WTC11 (cell line): ENCODE measurements around the gene KIF6. TPM values are rescaled to one million over a fixed set of nuclear protein-coding genes. Genes with fewer than 3 reads are reported as not detected.

ENCODE experiments used
- ATAC-seq: fragments of 200-7000 bp; cut with Tn5 transposase; 2 replicates; pipeline ENCODE4 v1.10.0; 2021; ENCODE audit warnings: mild to moderate bottlenecking, moderate library complexity
- CTCF ChIA-PET: fragments of 300-600 bp; sonication (Branson Sonifier 250); formaldehyde crosslinking; loops from one replicate; lab custom pipeline; 2021; ENCODE audit warnings: antibody characterized with exemption; lab: Charles Lee
- POLR2A ChIA-PET: fragments of 350-600 bp; sonication (Branson Sonifier 250); formaldehyde crosslinking; loops from one replicate; lab custom pipeline; 2021; ENCODE audit warnings: antibody characterized with exemption; lab: Charles Lee
- DNase-seq: peaks from one replicate; pipeline ENCODE4 v3.0.0; 2021; ENCODE audit warnings: low spot score
- H3K27ac Mint-ChIP-seq: 2 replicates; pipeline ENCODE4 v1.8.0; 2021; ENCODE audit warnings: mixed read lengths
- H3K27me3 Mint-ChIP-seq: 2 replicates; pipeline ENCODE4 v1.8.0; 2021; ENCODE audit warnings: low read depth, mild to moderate bottlenecking, moderate library complexity, mixed read lengths
- H3K36me3 Mint-ChIP-seq: 2 replicates; pipeline ENCODE4 v1.8.0; 2021; ENCODE audit warnings: mixed read lengths
- H3K4me1 Mint-ChIP-seq: 2 replicates; pipeline ENCODE4 v1.8.0; 2022; ENCODE audit warnings: mixed read lengths
- H3K4me3 Mint-ChIP-seq: 2 replicates; pipeline ENCODE4 v1.8.0; 2021; ENCODE audit warnings: mild to moderate bottlenecking, moderate library complexity, mixed read lengths
- H3K9me3 Mint-ChIP-seq: 2 replicates; pipeline ENCODE4 v1.8.0; 2021; ENCODE audit warnings: mixed read lengths
- AFF4 ChIP-seq: sonication (generic); formaldehyde crosslinking; IDR thresholded peaks from 2 replicates; pipeline ENCODE4 v1.8.1; 2023; ENCODE audit warnings: mild to moderate bottlenecking, missing genetic modification reagents, borderline replicate concordance
- CDX4 ChIP-seq: fragments of 250-450 bp; sonication (Bioruptor Pico); IDR thresholded peaks from 2 replicates; pipeline ENCODE4 v1.9.0; 2021; ENCODE audit warnings: moderate library complexity, mild to moderate bottlenecking, inconsistent platforms, borderline replicate concordance
- CTCF ChIP-seq: fragments of 200-600 bp; IDR thresholded peaks from 2 replicates; pipeline ENCODE4 v1.8.0; 2022; ENCODE audit warnings: antibody characterized with exemption
- E2F1 ChIP-seq: sonication (generic); formaldehyde crosslinking; IDR thresholded peaks from 2 replicates; pipeline ENCODE4 v1.8.0; 2022; ENCODE audit warnings: mild to moderate bottlenecking, missing genetic modification reagents
- GABPB1 ChIP-seq: sonication (generic); formaldehyde crosslinking; IDR thresholded peaks from 2 replicates; pipeline ENCODE4 v1.8.1; 2023; ENCODE audit warnings: mild to moderate bottlenecking, missing genetic modification reagents
- KAT7 ChIP-seq: sonication (generic); formaldehyde crosslinking; IDR thresholded peaks from 2 replicates; pipeline ENCODE4 v1.8.1; 2023; ENCODE audit warnings: missing genetic modification reagents, mild to moderate bottlenecking, borderline replicate concordance
- NFYB ChIP-seq: sonication (generic); formaldehyde crosslinking; conservative IDR thresholded peaks from 2 replicates; pipeline ENCODE4 v1.8.0; 2022; ENCODE audit warnings: low read depth, missing genetic modification reagents
- PREB ChIP-seq: sonication (generic); formaldehyde crosslinking; IDR thresholded peaks from 2 replicates; pipeline ENCODE4 v1.8.1; 2022; ENCODE audit warnings: mild to moderate bottlenecking, missing genetic modification reagents, moderate library complexity, borderline replicate concordance
- TEAD4 ChIP-seq: sonication (generic); formaldehyde crosslinking; IDR thresholded peaks from 2 replicates; pipeline ENCODE4 v1.8.0; 2022; ENCODE audit warnings: mild to moderate bottlenecking, missing genetic modification reagents
- ZNF263 ChIP-seq: sonication (generic); formaldehyde crosslinking; IDR thresholded peaks from 2 replicates; pipeline ENCODE4 v1.8.1; 2022; ENCODE audit warnings: low read depth, mild to moderate bottlenecking, moderate library complexity, missing genetic modification reagents
- total RNA-seq: library from RNA; stranded (reverse); gene quantifications from 3 replicates; pipeline ENCODE4 v1.2.3, GENCODE V29; 2021
- TF ChIP-seq, protein P1 (sequence below): sonication (generic); formaldehyde crosslinking; IDR thresholded peaks from 2 replicates; pipeline ENCODE4 v1.8.1; 2023; ENCODE audit warnings: mild to moderate bottlenecking, missing genetic modification reagents
- TF ChIP-seq, protein P2 (sequence below): fragments of 250-450 bp; sonication (Bioruptor Pico); IDR thresholded peaks from 2 replicates; pipeline ENCODE4 v1.9.0; 2021; ENCODE audit warnings: mild to moderate bottlenecking

The KIF6 gene
- total RNA-seq, 1 experiment from 2014 or later: 0.57 TPM

GRCh38 chr6:39466631-39467030 is 258.6 kb downstream of the KIF6 start:
- CTCF ChIA-PET: no interaction called here
- ATAC-seq: no peak
- POLR2A ChIA-PET: no interaction called here
- TF ChIP-seq ZNF263 (CRISPR knock-in tag) (no peak), TEAD4 (CRISPR knock-in tag) (no peak), E2F1 (CRISPR knock-in tag) (no peak), CDX4 (CRISPR knock-in tag) (no peak), GABPB1 (CRISPR knock-in tag) (no peak), PREB (CRISPR knock-in tag) (no peak), NFYB (CRISPR knock-in tag) (no peak), CTCF (no peak), KAT7 (no peak), AFF4 (no peak)
- TF ChIP-seq, protein P1, sequence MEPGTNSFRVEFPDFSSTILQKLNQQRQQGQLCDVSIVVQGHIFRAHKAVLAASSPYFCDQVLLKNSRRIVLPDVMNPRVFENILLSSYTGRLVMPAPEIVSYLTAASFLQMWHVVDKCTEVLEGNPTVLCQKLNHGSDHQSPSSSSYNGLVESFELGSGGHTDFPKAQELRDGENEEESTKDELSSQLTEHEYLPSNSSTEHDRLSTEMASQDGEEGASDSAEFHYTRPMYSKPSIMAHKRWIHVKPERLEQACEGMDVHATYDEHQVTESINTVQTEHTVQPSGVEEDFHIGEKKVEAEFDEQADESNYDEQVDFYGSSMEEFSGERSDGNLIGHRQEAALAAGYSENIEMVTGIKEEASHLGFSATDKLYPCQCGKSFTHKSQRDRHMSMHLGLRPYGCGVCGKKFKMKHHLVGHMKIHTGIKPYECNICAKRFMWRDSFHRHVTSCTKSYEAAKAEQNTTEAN (CRISPR knock-in tag): no peak
- TF ChIP-seq, protein P2, sequence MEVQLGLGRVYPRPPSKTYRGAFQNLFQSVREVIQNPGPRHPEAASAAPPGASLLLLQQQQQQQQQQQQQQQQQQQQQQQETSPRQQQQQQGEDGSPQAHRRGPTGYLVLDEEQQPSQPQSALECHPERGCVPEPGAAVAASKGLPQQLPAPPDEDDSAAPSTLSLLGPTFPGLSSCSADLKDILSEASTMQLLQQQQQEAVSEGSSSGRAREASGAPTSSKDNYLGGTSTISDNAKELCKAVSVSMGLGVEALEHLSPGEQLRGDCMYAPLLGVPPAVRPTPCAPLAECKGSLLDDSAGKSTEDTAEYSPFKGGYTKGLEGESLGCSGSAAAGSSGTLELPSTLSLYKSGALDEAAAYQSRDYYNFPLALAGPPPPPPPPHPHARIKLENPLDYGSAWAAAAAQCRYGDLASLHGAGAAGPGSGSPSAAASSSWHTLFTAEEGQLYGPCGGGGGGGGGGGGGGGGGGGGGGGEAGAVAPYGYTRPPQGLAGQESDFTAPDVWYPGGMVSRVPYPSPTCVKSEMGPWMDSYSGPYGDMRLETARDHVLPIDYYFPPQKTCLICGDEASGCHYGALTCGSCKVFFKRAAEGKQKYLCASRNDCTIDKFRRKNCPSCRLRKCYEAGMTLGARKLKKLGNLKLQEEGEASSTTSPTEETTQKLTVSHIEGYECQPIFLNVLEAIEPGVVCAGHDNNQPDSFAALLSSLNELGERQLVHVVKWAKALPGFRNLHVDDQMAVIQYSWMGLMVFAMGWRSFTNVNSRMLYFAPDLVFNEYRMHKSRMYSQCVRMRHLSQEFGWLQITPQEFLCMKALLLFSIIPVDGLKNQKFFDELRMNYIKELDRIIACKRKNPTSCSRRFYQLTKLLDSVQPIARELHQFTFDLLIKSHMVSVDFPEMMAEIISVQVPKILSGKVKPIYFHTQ (CRISPR knock-in tag): no peak
- no peaks in the 10 kb centered on the region for H3K36me3 Mint-ChIP-seq
- H3K9me3 Mint-ChIP-seq: peaks cover 9% of the 10 kb centered on the region; the same call in 1 of the 2 replicates
- H3K4me3 Mint-ChIP-seq: no peak overlapping the region
- no peak for DNase-seq
- no peak overlapping the region for H3K27ac Mint-ChIP-seq
- no peaks in the 10 kb centered on the region for H3K27me3 Mint-ChIP-seq
- no peaks in the 10 kb centered on the region for H3K4me1 Mint-ChIP-seq
